BJ (cell line): ENCODE measurements around the gene SHISA9. TPM values are rescaled to one million over a fixed set of nuclear protein-coding genes. Genes with fewer than 3 reads are reported as not detected.

Experiments used
- CTCF ChIA-PET: fragments of 350-600 bp; formaldehyde crosslinking; extraction: SDS; loops from one replicate; lab custom pipeline; 2021; ENCODE audit warnings: antibody characterized with exemption, inconsistent platforms; lab: Yijun Ruan, JAX
- POLR2A ChIA-PET: fragments of 300-600 bp; sonication (Branson Sonifier 250); formaldehyde crosslinking; extraction: SDS; loops from one replicate; lab custom pipeline; 2021; ENCODE audit warnings: antibody characterized with exemption; lab: Charles Lee
- DNase-seq: peaks from one replicate; pipeline ENCODE4 v3.0.0-alpha.2; 2011; ENCODE audit warnings: low read depth
- H3K27me3 ChIP-seq: 2 replicates; pipeline ENCODE4 v1.6.0; 2011; ENCODE audit warnings: low read length; ENCODE audit not compliant: control insufficient read depth, insufficient read depth
- H3K36me3 ChIP-seq: 2 replicates; pipeline ENCODE4 v1.5.1; 2011; ENCODE audit warnings: low read length; ENCODE audit not compliant: control insufficient read depth, insufficient read depth
- H3K4me3 ChIP-seq: 2 replicates; pipeline ENCODE4 v1.5.1; 2011; ENCODE audit warnings: low read depth, mild to moderate bottlenecking, control low read depth, low read length
- CTCF ChIP-seq: IDR thresholded peaks from 2 replicates; pipeline ENCODE4 v1.5.1; 2011; ENCODE audit warnings: low read depth, mild to moderate bottlenecking, control low read depth, inconsistent platforms, low read length, moderate library complexity; ENCODE audit not compliant: insufficient read depth
- polyA plus RNA-seq: library from polyadenylated mRNA; depleted of rRNA; stranded (reverse); fragments of >200 nt; gene quantifications from 2 replicates; pipeline ENCODE4 v1.2.3, GENCODE V29; 2011

SHISA9 gene
- polyA plus RNA-seq, 1 experiment: not detected

- ChIA-PET CTCF (no interaction called here), POLR2A (no interaction called here)
- no peaks in the 10 kb centered on the region for H3K36me3 ChIP-seq
- no peak overlapping the region for H3K4me3 ChIP-seq
- DNase-seq: no peak
- H3K27me3 ChIP-seq: no peaks in the 10 kb centered on the region
- TF ChIP-seq CTCF: no peak
These were observed 154.1 kb downstream of the SHISA9 start for GRCh38 chr16:13055480-13055879.

GRCh38 chr16:13056607-13057006, 155.2 kb downstream of the SHISA9 start:
- Histone ChIP-seq H3K4me3 (no peak overlapping the region), H3K27me3 (no peaks in the 10 kb centered on the region), H3K36me3 (no peaks in the 10 kb centered on the region)
- CTCF ChIA-PET: no interaction called here
- DNase-seq: no peak
- no peak for TF ChIP-seq CTCF
- POLR2A ChIA-PET: no interaction called here

GRCh38 chr16:13060932-13061331, 159.5 kb downstream of the SHISA9 start:
- ChIA-PET CTCF (no interaction called here), POLR2A (no interaction called here)
- DNase-seq: no peak
- no peaks in the 10 kb centered on the region for H3K36me3 ChIP-seq
- H3K4me3 ChIP-seq: no peak overlapping the region
- no peak for TF ChIP-seq CTCF
- H3K27me3 ChIP-seq: no peaks in the 10 kb centered on the region

- no peaks in the 10 kb centered on the region for H3K36me3 ChIP-seq
- ChIA-PET POLR2A (no interaction called here), CTCF (no interaction called here)
- no peak for TF ChIP-seq CTCF
- no peak overlapping the region for H3K4me3 ChIP-seq
- DNase-seq: no peak
- H3K27me3 ChIP-seq: no peaks in the 10 kb centered on the region
These were observed 160.3 kb downstream of the SHISA9 start for GRCh38 chr16:13061691-13062090.

GRCh38 chr16:13062219-13062618, 160.8 kb downstream of the SHISA9 start:
- no peak overlapping the region for H3K4me3 ChIP-seq
- CTCF ChIA-PET: no interaction called here
- POLR2A ChIA-PET: no interaction called here

More at GRCh38 chr16:13062219-13062618, 160.8 kb downstream of the SHISA9 start:
- DNase-seq: no peak
- no peak for TF ChIP-seq CTCF
- no peaks in the 10 kb centered on the region for H3K27me3 ChIP-seq
- H3K36me3 ChIP-seq: no peaks in the 10 kb centered on the region
